Measurements from ENCODE around the gene CTNNBL1.

Gene CTNNBL1

DNA sequence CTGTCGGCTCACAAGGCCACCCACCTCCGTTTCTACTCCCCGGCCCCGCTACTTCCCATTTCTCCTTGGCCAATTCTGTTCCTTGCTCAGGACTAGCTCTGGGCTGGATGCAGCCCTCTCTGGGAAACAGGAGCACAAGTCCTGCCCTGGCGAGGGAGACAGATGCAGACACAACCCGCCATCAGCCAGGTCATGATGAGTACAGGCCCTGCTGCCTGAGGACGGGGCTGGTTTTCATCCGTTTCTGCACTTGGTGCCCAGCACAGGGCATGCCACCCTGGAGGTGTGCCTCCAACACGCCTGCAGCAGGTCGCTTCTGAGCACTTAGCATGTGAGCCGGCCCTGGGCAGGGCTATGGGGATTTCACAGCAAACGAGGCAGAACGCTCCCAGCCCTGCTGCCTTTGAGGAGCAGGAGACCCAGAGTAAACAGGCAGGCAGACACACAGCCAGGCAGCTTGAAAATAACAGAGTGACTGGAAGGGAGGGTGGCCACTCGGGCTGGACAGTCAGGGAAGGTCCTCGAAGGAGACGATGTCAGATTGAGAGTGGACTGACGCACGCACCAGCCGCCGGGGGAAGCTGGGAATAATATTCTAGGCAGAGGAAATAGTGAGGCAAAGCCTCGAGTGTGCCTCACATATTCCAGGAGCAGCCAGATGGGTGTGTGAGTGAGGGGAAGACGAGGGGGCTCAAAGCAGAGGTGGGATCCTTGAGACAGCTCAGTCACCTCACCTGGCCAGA, 187.9 kb downstream of the CTNNBL1 start:
- Histone ChIP-seq H3K27me3 (ENCODE audit: insufficient read depth, insufficient read length) (no peaks in the 10 kb centered on the region), H3K4me3 (ENCODE audit: insufficient read length, low read depth) (no peak overlapping the region), H3K9ac (ENCODE audit: insufficient read length, low read depth) (no peak overlapping the region), H3K36me3 (ENCODE audit: insufficient read depth, insufficient read length, low read length) (no peaks in the 10 kb centered on the region), H3K9me3 (ENCODE audit: insufficient read depth, low read length) (no peaks in the 10 kb centered on the region), H3K4me1 (ENCODE audit: insufficient read depth, insufficient read length) (peaks cover 7% of the 10 kb centered on the region)
- TF ChIP-seq YY1 (IDR thresholded peaks at IDR 0.05; ENCODE audit: insufficient read depth, insufficient read length) (no peak), SUZ12 (IDR thresholded peaks at IDR 0.05; ENCODE audit: extremely low read depth, insufficient read depth, insufficient read length) (no peak), ZNF274 (IDR thresholded peaks at IDR 0.05; ENCODE audit: low read depth, low read length) (no peak)
- DNase-seq (ENCODE audit: low read depth, low spot score): no peak

GRCh38 chr20:37882961-37883712, 189.3 kb downstream of the CTNNBL1 start:
- H3K9ac ChIP-seq (ENCODE audit: insufficient read length, low read depth): no peak overlapping the region
- H3K27me3 ChIP-seq (ENCODE audit: insufficient read depth, insufficient read length): no peaks in the 10 kb centered on the region
- TF ChIP-seq YY1 (IDR thresholded peaks at IDR 0.05; ENCODE audit: insufficient read depth, insufficient read length) (no peak), ZNF274 (IDR thresholded peaks at IDR 0.05; ENCODE audit: low read depth, low read length) (no peak), SUZ12 (IDR thresholded peaks at IDR 0.05; ENCODE audit: extremely low read depth, insufficient read depth, insufficient read length) (no peak)
- no peaks in the 10 kb centered on the region for H3K36me3 ChIP-seq (ENCODE audit: insufficient read depth, insufficient read length, low read length)
- DNase-seq (ENCODE audit: low read depth, low spot score): no peak
- H3K4me1 ChIP-seq (ENCODE audit: insufficient read depth, insufficient read length): peaks cover 7% of the 10 kb centered on the region
- no peak overlapping the region for H3K4me3 ChIP-seq (ENCODE audit: insufficient read length, low read depth)
- H3K9me3 ChIP-seq (ENCODE audit: insufficient read depth, low read length): no peaks in the 10 kb centered on the region

DNA sequence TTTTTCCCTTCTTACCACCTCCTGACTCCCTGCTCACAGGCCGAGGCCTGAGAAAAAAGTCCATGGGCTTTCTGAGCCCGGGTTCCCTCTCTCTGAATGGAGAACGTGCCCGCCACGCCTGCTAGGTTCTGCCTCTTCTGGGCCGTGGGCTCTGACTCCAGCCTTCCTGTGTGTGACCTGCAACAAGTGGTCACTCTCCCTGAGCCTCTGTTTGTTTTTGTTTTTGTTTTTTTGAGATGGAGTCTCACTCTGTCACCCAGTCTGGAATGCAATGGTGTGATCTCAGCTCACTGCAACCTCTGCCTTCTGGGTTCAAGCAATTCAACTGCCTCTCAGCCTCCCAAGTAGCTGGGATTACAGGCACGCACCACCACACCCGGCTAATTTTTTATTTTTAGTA, 191.2 kb downstream of the CTNNBL1 start:
- no peak for TF ChIP-seq ZNF274 (IDR thresholded peaks at IDR 0.05; ENCODE audit: low read depth, low read length)
- Histone ChIP-seq H3K36me3 (ENCODE audit: insufficient read depth, insufficient read length, low read length) (no peaks in the 10 kb centered on the region), H3K27me3 (ENCODE audit: insufficient read depth, insufficient read length) (no peaks in the 10 kb centered on the region), H3K9ac (ENCODE audit: insufficient read length, low read depth) (no peak overlapping the region), H3K4me3 (ENCODE audit: insufficient read length, low read depth) (no peak overlapping the region), H3K4me1 (ENCODE audit: insufficient read depth, insufficient read length) (peaks cover 3% of the 10 kb centered on the region), H3K9me3 (ENCODE audit: insufficient read depth, low read length) (no peaks in the 10 kb centered on the region)
- no peak for DNase-seq (ENCODE audit: low read depth, low spot score)

GRCh38 chr20:37885593-37886503, 192.0 kb downstream of the CTNNBL1 start:
- no peak overlapping the region for H3K4me3 ChIP-seq (ENCODE audit: insufficient read length, low read depth)
- DNase-seq (ENCODE audit: low read depth, low spot score): no peak
- no peaks in the 10 kb centered on the region for H3K27me3 ChIP-seq (ENCODE audit: insufficient read depth, insufficient read length)
- no peaks in the 10 kb centered on the region for H3K36me3 ChIP-seq (ENCODE audit: insufficient read depth, insufficient read length, low read length)
- peaks cover 3% of the 10 kb centered on the region for H3K4me1 ChIP-seq (ENCODE audit: insufficient read depth, insufficient read length)
- no peak for TF ChIP-seq YY1 (IDR thresholded peaks at IDR 0.05; ENCODE audit: insufficient read depth, insufficient read length)
- no peak for TF ChIP-seq SUZ12 (IDR thresholded peaks at IDR 0.05; ENCODE audit: extremely low read depth, insufficient read depth, insufficient read length)
- no peak overlapping the region for H3K9ac ChIP-seq (ENCODE audit: insufficient read length, low read depth)
- H3K9me3 ChIP-seq (ENCODE audit: insufficient read depth, low read length): no peaks in the 10 kb centered on the region

DNA sequence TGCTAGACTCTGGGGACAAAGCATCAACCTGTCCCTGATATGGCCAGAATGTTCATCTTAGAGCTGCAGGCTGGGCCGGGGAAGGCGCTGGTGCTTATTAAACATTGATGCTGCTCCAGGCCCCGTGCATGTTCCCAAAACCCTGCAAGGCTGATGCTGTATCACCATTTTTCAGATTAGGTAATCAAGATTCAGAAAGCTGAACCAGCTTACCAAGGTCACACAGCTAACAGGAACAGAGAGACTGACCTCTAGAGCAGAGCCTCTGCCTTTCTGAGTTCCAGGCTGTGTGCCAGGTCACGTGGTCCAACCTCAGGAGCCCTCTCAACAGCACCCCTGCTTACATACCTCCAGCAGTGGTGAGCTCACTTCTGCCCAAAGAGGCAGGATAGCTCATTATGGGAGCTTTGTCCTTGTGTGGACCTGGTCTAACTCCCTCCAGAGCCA, 193.0 kb downstream of the CTNNBL1 start:
- Histone ChIP-seq H3K27me3 (ENCODE audit: insufficient read depth, insufficient read length) (no peaks in the 10 kb centered on the region), H3K4me3 (ENCODE audit: insufficient read length, low read depth) (no peak overlapping the region), H3K4me1 (ENCODE audit: insufficient read depth, insufficient read length) (peaks cover 3% of the 10 kb centered on the region), H3K36me3 (ENCODE audit: insufficient read depth, insufficient read length, low read length) (no peaks in the 10 kb centered on the region), H3K9me3 (ENCODE audit: insufficient read depth, low read length) (no peaks in the 10 kb centered on the region), H3K9ac (ENCODE audit: insufficient read length, low read depth) (no peak overlapping the region)
- DNase-seq (ENCODE audit: low read depth, low spot score): no peak
- TF ChIP-seq SUZ12 (IDR thresholded peaks at IDR 0.05; ENCODE audit: extremely low read depth, insufficient read depth, insufficient read length) (no peak), YY1 (IDR thresholded peaks at IDR 0.05; ENCODE audit: insufficient read depth, insufficient read length) (no peak), ZNF274 (IDR thresholded peaks at IDR 0.05; ENCODE audit: low read depth, low read length) (no peak)

DNA sequence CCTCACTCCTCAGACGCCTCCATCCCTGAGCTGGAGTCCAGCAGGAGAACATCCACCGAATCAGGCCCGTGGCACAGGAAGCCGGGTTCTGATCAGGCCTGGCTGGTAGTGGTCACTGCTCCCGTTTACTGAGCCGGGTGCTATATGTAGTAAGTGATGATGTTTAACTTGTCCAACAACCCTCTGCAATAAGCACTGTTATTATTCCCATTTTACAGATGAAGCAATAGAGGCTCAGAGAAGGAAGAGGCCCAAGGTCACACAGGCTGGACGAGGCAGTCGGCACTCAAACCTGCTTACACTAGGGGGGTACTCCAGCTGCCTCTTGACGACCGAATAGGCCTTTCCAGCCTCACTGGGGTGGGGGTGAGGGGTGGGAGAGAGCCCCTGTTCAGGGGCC, 194.8 kb downstream of the CTNNBL1 start:
- Histone ChIP-seq H3K36me3 (ENCODE audit: insufficient read depth, insufficient read length, low read length) (no peaks in the 10 kb centered on the region), H3K4me3 (ENCODE audit: insufficient read length, low read depth) (no peak overlapping the region), H3K9ac (ENCODE audit: insufficient read length, low read depth) (no peak overlapping the region), H3K27me3 (ENCODE audit: insufficient read depth, insufficient read length) (no peaks in the 10 kb centered on the region), H3K4me1 (ENCODE audit: insufficient read depth, insufficient read length) (no peaks in the 10 kb centered on the region), H3K9me3 (ENCODE audit: insufficient read depth, low read length) (no peaks in the 10 kb centered on the region)
- no peak for DNase-seq (ENCODE audit: low read depth, low spot score)
- TF ChIP-seq ZNF274 (IDR thresholded peaks at IDR 0.05; ENCODE audit: low read depth, low read length) (no peak), YY1 (IDR thresholded peaks at IDR 0.05; ENCODE audit: insufficient read depth, insufficient read length) (no peak), SUZ12 (IDR thresholded peaks at IDR 0.05; ENCODE audit: extremely low read depth, insufficient read depth, insufficient read length) (no peak)

GRCh38 chr20:37890108-37890507, 196.3 kb downstream of the CTNNBL1 start:
- no peaks in the 10 kb centered on the region for H3K27me3 ChIP-seq (ENCODE audit: insufficient read depth, insufficient read length)
- H3K36me3 ChIP-seq (ENCODE audit: insufficient read depth, insufficient read length, low read length): no peaks in the 10 kb centered on the region
- H3K4me1 ChIP-seq (ENCODE audit: insufficient read depth, insufficient read length): peaks cover 5% of the 10 kb centered on the region
- no peak for DNase-seq (ENCODE audit: low read depth, low spot score)
- no peak overlapping the region for H3K4me3 ChIP-seq (ENCODE audit: insufficient read length, low read depth)
- no peaks in the 10 kb centered on the region for H3K9me3 ChIP-seq (ENCODE audit: insufficient read depth, low read length)
- TF ChIP-seq YY1 (IDR thresholded peaks at IDR 0.05; ENCODE audit: insufficient read depth, insufficient read length): no peak
- TF ChIP-seq SUZ12 (IDR thresholded peaks at IDR 0.05; ENCODE audit: extremely low read depth, insufficient read depth, insufficient read length): no peak
- TF ChIP-seq ZNF274 (IDR thresholded peaks at IDR 0.05; ENCODE audit: low read depth, low read length): no peak
- H3K9ac ChIP-seq (ENCODE audit: insufficient read length, low read depth): no peak overlapping the region

Data from NT2/D1 (cell line).